Testis (tissue), 3 donors: ENCODE results near the gene CXCR3. TPM values are rescaled to one million over a fixed set of nuclear protein-coding genes. Genes with fewer than 3 reads are reported as not detected.
"Not testable (repeated sequence)": the region's sequence is repeated elsewhere in the genome, so short reads cannot be mapped to it uniquely, and the experiment has no call there.

ENCODE experiments used
- DNase-seq: peaks from one replicate; pipeline ENCODE4 v3.0.0-alpha.2; 2019
- H3K27ac ChIP-seq, 2 donors: fragments of 200-600 bp; sonication (generic); one replicate each; pipeline ENCODE4 v1.5.1; 2019
- H3K27me3 ChIP-seq: fragments of 200-600 bp; sonication (generic); one replicate; pipeline ENCODE4 v1.5.1; 2019
- H3K36me3 ChIP-seq: fragments of 200-600 bp; sonication (generic); one replicate; pipeline ENCODE4 v1.5.1; 2017; ENCODE audit warnings: low read depth; ENCODE audit errors: missing control alignments
- H3K4me1 ChIP-seq: fragments of 200-600 bp; sonication (generic); one replicate; pipeline ENCODE4 v1.5.1; 2019
- H3K4me3 ChIP-seq, 2 donors: fragments of 200-600 bp; sonication (generic); one replicate each; pipeline ENCODE4 v1.5.1; 2017 to 2019
- H3K9me3 ChIP-seq: fragments of 200-600 bp; sonication (generic); one replicate; pipeline ENCODE4 v1.5.1; 2017
- POLR2A ChIP-seq: fragments of 450-650 bp; IDR thresholded peaks from one replicate; pipeline ENCODE4 v1.6.1; 2017; ENCODE audit warnings: antibody characterized with exemption, mild to moderate bottlenecking, moderate library complexity
- WGBS, 2 donors: methylation state at CpG; one replicate each; pipeline ENCODE4 v1.1.5; 2018; 5-methylcytosine and 5-hydroxymethylcytosine counted together
- intact Hi-C: fragments of 100-400 bp; cut with DNase I; formaldehyde crosslinking; loops from one replicate; pipeline ENCODE4 v1.15.1; 2023; ENCODE audit warnings: low total_unique reads
- polyA plus RNA-seq: library from polyadenylated mRNA; stranded (reverse); fragments of 350-450 nt; fragmentation: Illumina TruSeq; extraction: RNeasy Lipid Tissue Mini Kit (QIAGEN cat#74804); gene quantifications from one replicate; pipeline ENCODE4 v1.2.3, GENCODE V29; 2014; ENCODE audit warnings: low read depth, low replicate concordance; ENCODE audit not compliant: insufficient read depth
- total RNA-seq, 2 donors: library from RNA; depleted of rRNA; stranded (reverse); fragments of >200 nt; gene quantifications; one replicate each; pipeline ENCODE4 v1.2.3, GENCODE V29; 2016
- TF ChIP-seq, protein P1 (sequence below), 3 experiments: fragments of 450-650 bp in 2 of 3; fragments of 200-600 bp in 1 of 3; sonication (generic) in 1 of 3; IDR thresholded peaks; one replicate each; pipeline ENCODE4 v1.5.1; 2016 to 2019; ENCODE audit warnings: antibody characterized with exemption in 3 of 3, mild to moderate bottlenecking in 2 of 3, moderate library complexity in 1 of 3

The CXCR3 gene
- total and polyA plus RNA-seq, 3 donors from 2014 or later = 0.24 to 1.3 (median 0.43) TPM

- Histone ChIP-seq H3K27ac (no peak overlapping the region), H3K27me3 (no peaks in the 10 kb centered on the region), H3K9me3 (no peaks in the 10 kb centered on the region), H3K4me1 (no peaks in the 10 kb centered on the region), H3K4me3 (no peak overlapping the region), H3K36me3 (no peaks in the 10 kb centered on the region)
- DNase-seq = no peak
- TF ChIP-seq, protein P1, sequence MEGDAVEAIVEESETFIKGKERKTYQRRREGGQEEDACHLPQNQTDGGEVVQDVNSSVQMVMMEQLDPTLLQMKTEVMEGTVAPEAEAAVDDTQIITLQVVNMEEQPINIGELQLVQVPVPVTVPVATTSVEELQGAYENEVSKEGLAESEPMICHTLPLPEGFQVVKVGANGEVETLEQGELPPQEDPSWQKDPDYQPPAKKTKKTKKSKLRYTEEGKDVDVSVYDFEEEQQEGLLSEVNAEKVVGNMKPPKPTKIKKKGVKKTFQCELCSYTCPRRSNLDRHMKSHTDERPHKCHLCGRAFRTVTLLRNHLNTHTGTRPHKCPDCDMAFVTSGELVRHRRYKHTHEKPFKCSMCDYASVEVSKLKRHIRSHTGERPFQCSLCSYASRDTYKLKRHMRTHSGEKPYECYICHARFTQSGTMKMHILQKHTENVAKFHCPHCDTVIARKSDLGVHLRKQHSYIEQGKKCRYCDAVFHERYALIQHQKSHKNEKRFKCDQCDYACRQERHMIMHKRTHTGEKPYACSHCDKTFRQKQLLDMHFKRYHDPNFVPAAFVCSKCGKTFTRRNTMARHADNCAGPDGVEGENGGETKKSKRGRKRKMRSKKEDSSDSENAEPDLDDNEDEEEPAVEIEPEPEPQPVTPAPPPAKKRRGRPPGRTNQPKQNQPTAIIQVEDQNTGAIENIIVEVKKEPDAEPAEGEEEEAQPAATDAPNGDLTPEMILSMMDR (IDR thresholded peaks at IDR 0.05) = no peak
- no peak for TF ChIP-seq POLR2A
- intact Hi-C loops = no loop called here
- 91 to 96% methylated on average over 3 to 4 of the region's 4 CpGs for WGBS, 2 donors
Observed at GRCh38 chrX:71615056-71615455, 3.3 kb downstream of the CXCR3 start.

- no peak overlapping the region for H3K4me3 ChIP-seq
- DNase-seq = no peak
- intact Hi-C loops = no loop called here
- no peaks in the 10 kb centered on the region for H3K4me1 ChIP-seq
- WGBS, 2 donors = 76 to 85% methylated on average over 8 of the region's 8 CpGs
- TF ChIP-seq, protein P1 (IDR thresholded peaks at IDR 0.05) = no peak
- no peak for TF ChIP-seq POLR2A
- no peaks in the 10 kb centered on the region for H3K36me3 ChIP-seq
- no peak overlapping the region for H3K27ac ChIP-seq
- H3K27me3 ChIP-seq = no peaks in the 10 kb centered on the region
- no peaks in the 10 kb centered on the region for H3K9me3 ChIP-seq
Observed at GRCh38 chrX:71612256-71612655, 6.1 kb downstream of the CXCR3 start.

DNA sequence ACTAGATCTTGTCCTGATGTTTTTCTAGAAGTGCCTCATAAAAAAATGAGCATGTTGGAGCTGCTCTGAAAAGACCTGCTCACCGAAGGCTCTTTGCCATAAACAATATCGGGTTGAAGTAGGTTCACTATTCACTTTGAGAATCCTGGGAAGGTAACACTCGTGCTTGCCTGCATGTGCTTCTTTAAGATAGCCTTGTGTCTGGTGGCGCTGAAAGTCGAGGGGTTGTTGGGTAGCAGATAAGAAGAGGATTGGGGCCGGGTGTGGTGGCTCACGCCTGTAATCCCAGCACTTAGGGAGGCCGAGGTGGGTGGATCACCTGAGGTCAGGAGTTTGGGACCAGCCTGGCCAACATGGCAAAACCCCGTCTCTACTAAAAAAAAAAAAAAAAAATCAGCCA lies 6.6 kb downstream of the CXCR3 start:
- not testable (repeated sequence) for DNase-seq, H3K27ac ChIP-seq

GRCh38 chrX:71609095-71609750 lies 9.1 kb downstream of the CXCR3 start:
- Histone ChIP-seq H3K9me3 (no peaks in the 10 kb centered on the region), H3K4me3 (no peak overlapping the region), H3K4me1 (no peaks in the 10 kb centered on the region), H3K36me3 (no peaks in the 10 kb centered on the region), H3K27me3 (no peaks in the 10 kb centered on the region), H3K27ac (no peak overlapping the region)
- no peak for DNase-seq
- WGBS, 2 donors = 82 to 96% methylated on average over 3 of the region's 3 CpGs
- intact Hi-C loops = no loop called here
- TF ChIP-seq POLR2A = no peak

More for the DNA sequence above, 6.6 kb downstream of the CXCR3 start:
- H3K27me3 ChIP-seq, H3K36me3 ChIP-seq, H3K4me1 ChIP-seq, intact Hi-C loops, H3K9me3 ChIP-seq, H3K4me3 ChIP-seq: not testable (repeated sequence)
- WGBS, 2 donors = 94 to 97% methylated on average over 8 to 9 of the region's 9 CpGs

GRCh38 chrX:71607488-71607887 lies 10.8 kb downstream of the CXCR3 start:
- intact Hi-C loops = no loop called here
- Histone ChIP-seq H3K36me3 (no peaks in the 10 kb centered on the region), H3K4me3 (no peak overlapping the region), H3K27me3 (no peaks in the 10 kb centered on the region), H3K27ac (no peak overlapping the region), H3K9me3 (no peaks in the 10 kb centered on the region), H3K4me1 (no peaks in the 10 kb centered on the region)
- WGBS, 2 donors = 40 to 64% methylated on average over 2 of the region's 2 CpGs
- no peak for TF ChIP-seq POLR2A
- TF ChIP-seq, protein P1 (IDR thresholded peaks at IDR 0.05) = no peak
- DNase-seq = no peak

GRCh38 chrX:71606536-71607216 lies 11.6 kb downstream of the CXCR3 start:
- Histone ChIP-seq H3K4me3 (no peak overlapping the region), H3K4me1 (no peaks in the 10 kb centered on the region), H3K9me3 (no peaks in the 10 kb centered on the region), H3K27ac (no peak overlapping the region), H3K36me3 (no peaks in the 10 kb centered on the region), H3K27me3 (no peaks in the 10 kb centered on the region)
- no peak for DNase-seq
- whole genome bisulfite sequencing, 2 donors = 75% methylated on average over 6 to 9 of the region's 9 CpGs
- no peak for TF ChIP-seq POLR2A
- TF ChIP-seq, protein P1 (IDR thresholded peaks at IDR 0.05) = no peak
- intact Hi-C loops = no loop called here
